GM18867 (cell line): ENCODE measurements around the gene SERPINA3.

ENCODE experiments used
- ATAC-seq: cut with Tn5 transposase; IDR thresholded peaks from one replicate; pipeline ENCODE4 v1.9.1; 2021; ENCODE audit warnings: mild to moderate bottlenecking, moderate library complexity; ENCODE audit not compliant: unreplicated experiment

The SERPINA3 gene

GRCh38 chr14:94612580-94613554 lies 676 bp downstream of the SERPINA3 start:
- no peak for ATAC-seq

- no peak for ATAC-seq
Observed at GRCh38 chr14:94613720-94614644, 1.8 kb downstream of the SERPINA3 start.

DNA sequence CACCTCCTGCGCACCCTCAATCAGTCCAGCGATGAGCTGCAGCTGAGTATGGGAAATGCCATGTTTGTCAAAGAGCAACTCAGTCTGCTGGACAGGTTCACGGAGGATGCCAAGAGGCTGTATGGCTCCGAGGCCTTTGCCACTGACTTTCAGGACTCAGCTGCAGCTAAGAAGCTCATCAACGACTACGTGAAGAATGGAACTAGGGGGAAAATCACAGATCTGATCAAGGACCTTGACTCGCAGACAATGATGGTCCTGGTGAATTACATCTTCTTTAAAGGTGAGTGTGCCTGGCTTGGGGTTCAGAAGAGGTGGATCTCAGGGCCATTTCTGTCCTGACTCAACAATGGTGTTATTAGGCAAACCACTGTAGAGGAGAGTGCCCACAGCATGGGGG lies 2.6 kb downstream of the SERPINA3 start:
- ATAC-seq = no peak

DNA sequence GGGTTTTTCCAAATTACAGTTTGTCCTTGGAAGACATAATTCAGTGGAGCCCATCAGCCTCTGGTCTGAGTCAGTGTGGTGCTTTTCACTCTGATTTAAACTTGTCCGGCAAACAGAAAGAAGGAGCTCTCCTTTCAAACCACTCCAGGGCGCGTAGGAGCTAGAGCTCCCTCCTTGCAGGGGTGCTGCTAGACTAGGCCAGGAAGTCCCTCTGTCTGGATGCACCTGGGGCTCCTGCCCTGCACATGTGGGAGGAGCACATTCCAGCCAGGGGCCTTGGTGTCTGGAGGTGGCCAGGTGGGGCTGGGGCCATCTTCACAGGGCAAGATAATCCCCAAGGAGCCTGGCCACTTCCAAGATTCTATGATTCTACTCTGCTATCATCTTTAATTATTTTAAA lies 3.1 kb downstream of the SERPINA3 start:
- no peak for ATAC-seq

DNA sequence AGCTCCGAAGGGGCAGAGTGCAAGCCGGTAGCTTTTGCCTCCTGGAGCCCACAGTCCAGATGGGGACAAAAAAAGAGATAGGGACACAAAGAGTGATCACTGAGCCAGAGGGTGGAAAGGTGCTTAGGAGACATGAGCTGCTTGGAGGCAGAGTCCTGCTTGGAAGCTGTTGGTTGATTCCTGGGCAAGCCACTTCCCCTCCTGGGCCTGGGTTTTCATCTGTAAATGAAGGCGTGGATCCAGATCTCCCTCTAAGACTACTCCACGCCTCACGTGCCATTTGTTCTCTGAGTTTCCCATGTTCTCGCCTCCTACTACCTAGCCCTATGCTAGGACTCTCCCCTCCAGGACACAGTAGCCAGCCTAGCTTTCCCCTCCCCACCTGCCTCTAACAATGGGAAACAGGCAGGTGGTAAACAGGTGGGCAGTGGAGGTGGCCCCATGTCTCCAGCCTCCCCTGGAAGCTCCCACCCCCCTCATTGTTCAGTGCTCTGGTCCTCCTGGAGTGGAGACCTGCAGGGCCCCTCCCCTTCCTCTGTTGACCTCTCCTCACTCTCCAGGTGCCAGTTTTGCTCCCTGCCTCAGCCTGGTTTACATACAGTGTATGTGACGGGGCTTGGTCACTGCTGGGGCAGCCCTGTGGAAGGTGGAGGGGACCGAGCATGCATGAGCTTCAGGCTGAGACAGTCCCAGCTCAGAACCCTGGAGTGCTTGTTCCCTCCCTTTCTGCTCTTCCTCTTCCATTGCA lies 3.8 kb downstream of the SERPINA3 start:
- ATAC-seq = no peak

DNA sequence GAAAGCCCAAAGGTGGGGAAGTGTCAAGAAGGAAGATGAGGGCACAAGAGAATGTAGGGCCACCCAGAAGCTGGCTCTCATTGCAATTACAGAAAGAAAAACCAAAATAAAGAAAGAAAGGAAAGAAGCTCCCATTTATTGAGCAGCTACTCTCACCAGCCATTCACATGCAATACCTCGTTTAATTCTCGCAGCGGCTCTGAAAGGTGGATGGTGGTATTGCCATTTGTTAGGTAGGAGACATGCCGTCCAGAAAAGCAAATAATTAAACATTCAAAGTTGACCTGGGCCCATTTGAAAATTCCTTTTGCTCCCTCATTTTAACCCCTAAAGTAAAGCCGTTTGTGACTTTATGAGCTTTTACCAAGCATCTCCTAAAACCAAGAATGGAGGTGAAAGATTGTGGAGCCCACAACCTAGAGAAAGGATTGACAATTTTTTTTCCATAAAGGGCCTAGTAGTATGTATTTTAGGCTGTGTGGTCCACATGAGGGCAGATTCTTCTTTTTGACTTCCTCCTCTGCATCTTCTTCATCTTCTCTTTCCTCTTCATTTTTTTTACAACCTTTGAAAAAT lies 5.3 kb downstream of the SERPINA3 start:
- ATAC-seq = no peak

- ATAC-seq = no peak
Observed at GRCh38 chr14:94617988-94618822, 6.0 kb downstream of the SERPINA3 start.

GRCh38 chr14:94619297-94619696 lies 7.1 kb downstream of the SERPINA3 start:
- ATAC-seq = no peak

DNA sequence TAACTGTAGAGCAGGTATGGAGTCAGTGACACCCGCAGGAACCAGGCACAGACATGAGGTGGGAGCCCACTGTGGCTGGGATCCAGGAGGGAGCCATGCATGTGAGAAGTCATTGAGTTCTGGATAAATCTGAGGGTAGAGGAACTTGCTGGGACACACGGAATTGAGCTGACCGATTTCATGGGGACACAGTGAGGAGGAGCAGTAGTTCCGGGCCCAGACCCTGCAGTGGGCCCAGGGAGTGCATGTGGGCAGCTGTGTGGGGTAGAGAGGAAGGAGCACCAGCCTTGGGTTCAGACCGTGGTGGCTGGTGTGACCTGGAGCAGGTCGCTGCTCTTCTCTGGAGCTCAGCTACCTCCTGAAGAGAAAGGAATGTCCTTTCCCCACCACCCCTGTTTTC lies 8.4 kb downstream of the SERPINA3 start:
- no peak for ATAC-seq

DNA sequence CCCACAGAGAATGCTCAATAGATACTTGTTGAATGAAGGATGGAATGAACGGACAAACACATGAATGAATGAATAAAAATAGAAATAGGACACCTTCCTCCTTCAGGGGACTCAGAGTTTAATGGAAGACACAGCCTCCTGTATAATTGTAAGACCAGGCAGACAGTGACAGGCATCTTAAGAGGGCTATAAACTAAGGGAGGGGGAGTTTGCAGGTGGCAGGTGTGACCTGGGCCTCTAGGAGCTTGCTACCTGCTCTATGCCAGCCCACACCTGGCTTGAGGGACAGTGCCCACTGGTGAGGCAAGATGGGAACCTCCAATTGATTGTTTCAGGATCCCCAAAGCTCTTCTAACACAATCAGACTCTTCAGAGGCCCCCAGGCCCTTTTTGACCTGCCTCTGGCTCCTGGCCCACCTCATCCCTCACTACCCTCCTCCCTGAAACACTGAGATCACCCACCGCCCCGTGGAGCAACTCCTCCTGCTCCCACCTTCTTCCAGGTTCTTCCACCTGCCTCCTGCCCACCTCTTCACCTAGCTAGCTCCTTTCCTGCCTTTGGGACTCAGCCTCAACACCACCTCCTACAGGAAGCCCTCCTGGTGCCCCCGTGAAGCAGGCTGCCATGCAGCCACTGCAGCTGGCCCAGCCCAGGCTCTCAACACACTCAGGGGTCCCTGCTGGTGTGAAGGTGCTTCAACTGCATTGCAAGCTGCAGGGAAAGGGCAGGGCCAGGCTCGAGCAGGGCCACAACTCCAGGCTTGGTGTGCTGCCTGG lies 9.4 kb downstream of the SERPINA3 start:
- no peak for ATAC-seq

- no peak for ATAC-seq
Observed at GRCh38 chr14:94622653-94623421, 10.6 kb downstream of the SERPINA3 start.

DNA sequence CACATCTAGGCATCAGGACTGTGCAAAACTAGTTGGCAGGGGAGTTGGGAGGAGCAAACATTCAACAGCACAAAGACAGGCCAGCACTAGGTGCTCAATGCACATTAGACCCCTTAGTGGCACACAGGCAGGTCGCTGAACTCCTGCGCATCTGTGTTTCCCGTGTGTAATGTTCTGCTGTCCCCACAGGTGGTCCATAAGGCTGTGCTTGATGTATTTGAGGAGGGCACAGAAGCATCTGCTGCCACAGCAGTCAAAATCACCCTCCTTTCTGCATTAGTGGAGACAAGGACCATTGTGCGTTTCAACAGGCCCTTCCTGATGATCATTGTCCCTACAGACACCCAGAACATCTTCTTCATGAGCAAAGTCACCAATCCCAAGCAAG lies 11.2 kb downstream of the SERPINA3 start:
- no peak for ATAC-seq

- ATAC-seq = no peak
Observed at GRCh38 chr14:94623856-94624499, 11.8 kb downstream of the SERPINA3 start.

DNA sequence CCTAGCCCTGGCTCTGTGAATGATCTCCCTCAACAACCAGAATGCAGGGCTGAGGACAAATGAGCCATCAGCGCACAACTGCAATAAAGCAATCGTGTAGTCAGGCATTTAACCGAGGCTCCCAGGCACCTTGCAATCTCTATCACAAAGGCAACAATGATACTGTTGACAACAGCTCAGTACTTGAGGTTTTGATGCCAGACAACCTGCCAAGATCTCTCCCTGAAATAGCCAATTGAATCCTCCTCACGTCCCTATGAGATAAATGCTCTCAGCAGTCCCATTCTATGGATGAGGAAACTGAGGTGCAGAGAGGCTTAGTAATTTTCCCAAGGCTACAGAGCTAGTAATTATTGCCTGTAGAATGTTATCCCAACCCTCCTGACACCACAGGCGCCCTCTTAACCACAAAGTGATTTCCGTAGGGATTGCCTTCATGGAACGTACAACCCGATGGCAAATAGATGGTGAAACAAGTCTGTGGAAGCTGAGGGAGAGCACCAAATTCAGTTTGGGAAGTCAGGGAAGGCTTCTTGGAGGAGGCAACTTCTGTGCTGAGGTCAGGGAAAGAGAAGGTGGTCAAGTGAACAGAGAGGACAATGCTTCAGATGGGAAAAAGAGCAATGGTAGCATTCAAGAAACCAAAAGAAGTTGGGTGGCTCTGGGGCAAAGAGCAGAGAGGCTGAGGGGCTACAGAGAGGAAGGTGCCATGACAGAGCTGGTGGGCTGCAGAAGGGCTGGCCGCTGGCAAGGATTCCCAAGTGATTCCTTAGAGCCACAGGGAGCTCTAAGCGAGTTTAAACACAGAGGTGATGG lies 12.6 kb downstream of the SERPINA3 start:
- ATAC-seq = no peak

DNA sequence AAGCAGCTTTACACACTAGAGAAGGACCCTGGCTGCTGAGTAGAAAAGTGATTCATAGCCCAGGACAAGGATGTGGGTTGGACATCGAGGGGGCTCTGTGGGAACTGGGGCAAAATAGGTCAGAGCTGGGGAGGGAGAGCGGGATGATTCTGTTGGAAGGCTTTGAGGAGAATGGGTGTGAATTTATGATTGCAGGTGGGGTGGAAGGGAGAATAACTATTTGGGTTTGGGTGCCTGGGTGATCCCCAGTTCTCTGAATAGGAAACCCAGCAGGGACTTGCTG lies 13.1 kb downstream of the SERPINA3 start:
- no peak for ATAC-seq

- ATAC-seq = no peak
Observed at GRCh38 chr14:94628578-94628977, 16.4 kb downstream of the SERPINA3 start.

DNA sequence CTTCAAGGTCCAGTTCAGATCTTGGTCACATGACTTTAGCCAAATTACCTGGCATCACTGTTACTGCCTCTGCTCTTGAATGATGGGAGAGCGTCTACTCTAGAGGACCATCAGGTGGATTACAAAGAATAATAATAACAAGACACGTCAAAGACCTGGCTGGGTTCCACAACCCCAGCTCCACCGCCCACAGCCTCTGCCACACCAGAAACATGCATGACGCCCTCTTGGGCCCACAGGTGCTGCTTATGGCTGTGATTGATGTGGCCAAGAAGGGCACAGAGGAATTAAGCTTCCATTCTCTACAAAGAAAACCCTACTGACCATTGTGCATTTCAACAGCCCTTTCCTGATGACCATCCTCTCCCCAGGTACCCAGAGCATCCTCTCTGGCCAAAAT lies 18.2 kb downstream of the SERPINA3 start:
- ATAC-seq = no peak
